ENCODE measurements around the gene PRKG1.

Gene PRKG1

GRCh38 chr10:52248697-52249306, 1174.5 kb downstream of the PRKG1 start:
- DNase-seq, result no peak

DNA sequence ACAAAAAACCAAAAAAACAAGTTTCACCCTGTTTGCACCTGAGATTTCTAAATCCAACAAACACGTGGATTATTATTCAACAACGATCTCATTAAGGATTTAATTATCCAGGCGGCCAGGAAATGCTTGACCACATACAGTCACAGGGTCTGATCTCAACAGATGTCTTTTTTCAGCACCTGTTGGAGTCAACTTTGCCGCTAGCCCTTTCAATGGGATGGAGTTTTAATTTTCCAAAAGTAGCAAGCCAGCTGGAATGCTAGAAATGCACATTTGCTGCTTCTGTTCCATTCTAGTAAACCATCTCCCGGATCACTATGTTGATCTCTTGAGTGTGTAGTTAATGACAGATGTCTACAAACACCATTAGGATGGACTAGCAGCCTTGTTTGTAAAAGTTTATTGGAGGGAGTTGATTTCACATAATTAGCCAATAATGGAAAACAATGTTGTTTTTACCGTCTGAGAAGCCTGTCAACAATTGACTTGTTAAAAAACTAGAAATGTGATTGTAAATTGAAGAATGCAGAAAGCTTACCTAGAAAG, 1175.6 kb downstream of the PRKG1 start:
- DNase-seq, result no peak

DNA sequence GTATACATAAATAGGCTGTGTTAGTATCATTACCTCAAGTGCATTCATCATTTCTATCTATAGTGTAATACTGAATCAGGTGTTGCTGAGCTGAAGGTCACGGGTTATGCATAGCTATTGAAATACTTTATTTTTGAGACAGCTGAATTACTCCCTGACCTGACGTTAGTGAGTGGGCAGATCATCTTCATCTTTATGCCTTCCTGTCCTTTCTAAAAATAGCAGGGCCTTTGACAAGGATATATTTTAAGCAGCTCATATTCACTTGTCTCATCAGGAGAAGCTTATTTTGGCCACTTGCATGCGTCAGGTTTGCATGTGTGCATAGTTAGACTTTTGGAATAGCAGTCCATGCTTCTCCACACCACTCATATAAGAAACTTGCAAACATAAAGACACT, 1176.2 kb downstream of the PRKG1 start:
- DNase-seq, result no peak

DNA sequence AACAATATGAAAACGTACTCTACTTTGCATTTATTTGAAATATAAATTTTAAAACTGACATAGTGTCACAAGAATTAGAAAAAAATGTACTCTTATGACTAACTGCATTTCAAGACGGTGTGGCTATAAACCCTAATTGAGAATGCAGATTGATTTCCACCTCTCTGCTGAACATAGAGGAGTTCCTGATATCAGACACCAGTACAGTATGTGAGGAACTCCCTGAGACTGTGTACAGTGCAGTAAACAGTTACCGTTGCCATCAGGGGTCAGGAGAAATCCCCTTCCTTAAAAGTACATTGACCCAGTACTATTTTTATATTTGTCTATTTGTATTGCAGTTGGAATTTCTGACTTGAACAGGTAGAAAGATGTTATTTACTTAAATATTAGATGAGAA, 1178.0 kb downstream of the PRKG1 start:
- DNase-seq, result no peak

- no peak for DNase-seq
Measured at GRCh38 chr10:52256832-52257691, 1182.8 kb downstream of the PRKG1 start.

GRCh38 chr10:52257692-52258075, 1183.4 kb downstream of the PRKG1 start:
- no peak for DNase-seq

DNA sequence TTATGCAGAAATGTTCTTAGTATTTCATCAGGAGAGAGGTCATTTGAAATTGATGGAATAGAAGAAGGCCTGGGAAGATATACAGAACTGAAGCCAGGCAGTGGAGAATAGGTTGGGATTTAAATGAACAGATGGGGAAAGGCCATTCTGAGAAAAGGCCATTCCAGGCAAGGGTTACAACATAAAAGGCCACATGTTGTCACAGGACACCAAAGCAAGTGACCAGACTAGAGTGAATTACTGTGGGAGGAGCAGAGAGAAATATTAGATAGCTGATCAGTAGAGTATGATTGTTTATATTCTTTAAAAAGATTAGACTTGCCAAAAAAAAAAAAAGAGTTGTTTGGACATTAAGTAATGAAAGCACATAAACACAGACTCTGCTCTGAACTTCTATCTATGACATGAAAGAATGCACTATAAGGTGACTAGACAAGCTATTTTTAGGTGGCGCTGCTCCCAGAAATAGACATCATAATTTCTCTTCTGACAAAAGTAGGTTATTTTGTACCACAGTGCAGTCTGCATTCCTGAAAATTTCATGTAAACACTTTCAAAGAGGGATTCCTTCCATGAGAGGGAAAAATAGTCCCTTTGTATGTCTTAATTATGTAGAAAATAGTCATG, 1184.6 kb downstream of the PRKG1 start:
- DNase-seq, result peak; percentile 44

DNA sequence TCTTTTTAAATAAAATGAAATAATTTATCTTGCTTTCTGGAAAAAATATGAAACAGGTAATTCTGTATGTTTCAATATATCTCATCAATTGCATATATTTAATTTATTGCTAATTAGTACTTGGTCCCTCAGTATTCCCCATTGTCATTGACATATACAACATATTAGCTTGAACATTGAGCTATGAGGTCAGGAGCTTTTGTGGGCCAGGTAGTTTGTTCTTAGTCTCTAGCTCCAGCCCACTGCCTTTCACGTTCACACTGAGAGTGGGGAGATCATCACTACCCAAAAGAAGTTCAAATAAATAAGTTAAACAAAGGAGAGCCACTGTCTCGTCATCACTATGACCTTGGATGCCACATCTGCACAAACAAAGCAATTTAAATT, 1185.1 kb downstream of the PRKG1 start:
- DNase-seq, result no peak

DNA sequence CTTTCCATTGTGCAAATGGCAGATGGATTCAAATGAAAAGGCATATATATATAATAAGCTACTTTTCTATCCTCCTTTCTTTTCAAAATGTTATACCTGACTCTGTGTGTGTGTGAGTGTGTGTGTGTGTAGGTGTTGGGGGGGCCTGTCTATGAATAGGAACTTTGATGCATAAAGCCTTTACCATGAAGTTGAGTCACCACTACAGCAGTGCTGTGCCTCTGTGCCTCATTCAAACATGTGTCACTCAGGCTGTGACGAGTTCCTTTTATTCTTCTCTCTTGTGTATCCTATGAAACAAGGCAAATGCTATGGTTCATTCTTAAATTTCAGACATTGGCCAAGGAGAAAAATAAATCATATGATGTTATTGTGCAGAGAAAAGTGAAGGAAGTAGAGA, 1187.1 kb downstream of the PRKG1 start:
- no peak for DNase-seq

- no peak for DNase-seq
Measured at GRCh38 chr10:52265131-52265926, 1191.0 kb downstream of the PRKG1 start.

DNA sequence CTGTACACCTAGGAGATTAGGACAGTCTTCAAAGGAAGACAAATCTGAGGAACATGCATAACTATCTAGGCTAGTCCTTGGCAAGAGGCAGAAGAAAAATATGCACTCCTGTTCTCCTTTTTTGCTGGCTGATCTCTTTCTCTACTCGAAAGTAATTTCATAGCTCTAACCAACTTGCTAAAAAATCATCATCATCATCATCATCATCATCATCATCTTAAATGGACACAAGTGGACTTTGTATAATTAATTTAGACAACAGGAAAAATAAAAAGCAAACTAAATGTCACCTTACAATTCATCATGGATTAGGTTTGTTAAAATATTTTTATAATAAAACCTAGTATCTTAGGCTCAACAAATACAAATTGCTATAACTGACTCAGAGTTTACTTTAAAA, 1192.6 kb downstream of the PRKG1 start:
- no peak for DNase-seq

- DNase-seq, result no peak
Measured at GRCh38 chr10:52268790-52269189, 1194.5 kb downstream of the PRKG1 start.

GRCh38 chr10:52269233-52269632, 1194.9 kb downstream of the PRKG1 start:
- no peak for DNase-seq

GRCh38 chr10:52276163-52276562, 1201.9 kb downstream of the PRKG1 start:
- DNase-seq, result no peak

DNA sequence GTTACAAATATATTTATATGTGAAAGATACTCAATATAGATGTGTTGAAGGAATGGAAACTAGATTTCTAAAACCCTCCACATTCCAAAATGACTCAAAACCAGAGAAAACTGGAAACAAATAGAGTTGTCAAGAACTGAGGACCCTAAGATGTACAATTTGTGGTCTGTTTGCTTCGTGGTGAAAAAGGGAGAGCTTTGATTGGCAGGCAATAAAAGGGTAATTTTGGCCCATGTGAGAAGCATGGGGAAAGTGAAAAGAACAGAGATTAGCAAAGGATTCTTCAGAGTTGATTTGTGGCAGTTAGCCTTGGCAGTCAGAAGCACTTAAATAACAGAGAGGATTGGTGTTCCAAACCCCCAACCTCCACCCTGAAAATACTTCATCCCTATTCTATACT, 1202.7 kb downstream of the PRKG1 start:
- DNase-seq, result peak; percentile 20

GRCh38 chr10:52279546-52279945, 1205.3 kb downstream of the PRKG1 start:
- no peak for DNase-seq

GRCh38 chr10:52280051-52280450, 1205.8 kb downstream of the PRKG1 start:
- DNase-seq, result no peak

GRCh38 chr10:52283174-52283573, 1208.9 kb downstream of the PRKG1 start:
- DNase-seq, result peak; percentile 25

DNA sequence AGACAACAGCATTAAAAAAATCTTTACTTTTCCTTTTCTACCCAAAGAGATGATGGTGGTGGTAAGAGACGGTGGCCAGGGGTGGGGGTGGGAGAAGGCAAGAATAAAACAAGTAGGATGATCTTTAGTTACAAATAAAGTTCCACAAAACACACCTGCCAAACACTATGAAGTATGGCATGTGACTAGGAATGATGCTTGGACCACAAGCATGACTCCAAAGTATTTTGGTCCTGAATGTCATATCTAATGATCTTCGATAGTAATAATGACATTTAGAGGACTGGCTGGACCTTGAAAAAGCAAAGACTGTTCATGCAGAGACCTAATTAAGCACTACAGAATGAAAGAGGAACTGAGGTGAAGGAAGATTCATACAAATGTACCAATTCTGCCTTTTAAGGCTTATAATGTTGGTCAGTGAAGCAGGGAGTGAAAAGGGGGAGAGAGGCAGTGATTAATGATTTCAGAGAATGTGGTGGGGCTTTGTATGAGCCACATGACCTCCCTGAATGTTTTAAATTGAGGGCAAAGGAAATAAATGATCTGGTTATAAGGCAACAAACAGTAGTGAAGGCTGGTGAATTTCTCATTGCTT, 1210.2 kb downstream of the PRKG1 start:
- DNase-seq, result no peak

DNA sequence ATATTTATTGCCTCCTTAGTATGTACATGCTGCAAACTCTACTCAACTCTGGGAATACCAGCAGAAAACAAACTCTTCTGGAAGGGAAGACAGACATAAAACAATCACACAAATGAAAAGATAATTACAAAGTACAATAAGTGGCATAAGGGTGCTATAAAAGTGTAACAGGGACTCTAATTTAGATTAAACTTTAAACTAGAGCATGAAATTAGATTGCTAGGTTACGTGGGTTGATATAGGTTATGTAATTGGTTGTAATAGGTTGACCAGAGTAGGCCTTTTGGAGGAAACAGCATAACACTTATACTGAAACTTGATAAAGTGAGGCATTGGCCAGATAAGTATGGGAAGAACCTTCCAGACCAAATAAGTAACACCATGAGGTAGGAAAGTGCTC, 1213.6 kb downstream of the PRKG1 start:
- no peak for DNase-seq

DNA sequence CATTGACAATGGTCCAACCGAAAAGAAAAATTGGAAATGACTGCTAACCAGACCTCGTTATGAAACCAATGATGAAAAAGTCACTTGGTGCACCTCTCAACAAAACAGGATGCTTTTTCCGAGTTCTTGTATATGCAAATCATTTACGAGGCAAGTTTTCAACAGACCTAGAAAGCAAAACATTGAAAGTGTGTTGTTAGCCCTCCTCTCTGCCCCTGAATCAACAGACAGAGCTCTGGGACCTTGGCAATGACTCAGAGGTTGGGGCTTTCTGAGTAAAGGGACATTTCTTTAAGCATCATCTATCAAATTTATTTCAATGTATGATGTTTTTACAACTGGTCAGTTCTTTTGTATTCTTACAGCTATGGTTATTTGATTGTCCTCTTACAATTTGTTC, 1223.5 kb downstream of the PRKG1 start:
- DNase-seq, result no peak

DNA sequence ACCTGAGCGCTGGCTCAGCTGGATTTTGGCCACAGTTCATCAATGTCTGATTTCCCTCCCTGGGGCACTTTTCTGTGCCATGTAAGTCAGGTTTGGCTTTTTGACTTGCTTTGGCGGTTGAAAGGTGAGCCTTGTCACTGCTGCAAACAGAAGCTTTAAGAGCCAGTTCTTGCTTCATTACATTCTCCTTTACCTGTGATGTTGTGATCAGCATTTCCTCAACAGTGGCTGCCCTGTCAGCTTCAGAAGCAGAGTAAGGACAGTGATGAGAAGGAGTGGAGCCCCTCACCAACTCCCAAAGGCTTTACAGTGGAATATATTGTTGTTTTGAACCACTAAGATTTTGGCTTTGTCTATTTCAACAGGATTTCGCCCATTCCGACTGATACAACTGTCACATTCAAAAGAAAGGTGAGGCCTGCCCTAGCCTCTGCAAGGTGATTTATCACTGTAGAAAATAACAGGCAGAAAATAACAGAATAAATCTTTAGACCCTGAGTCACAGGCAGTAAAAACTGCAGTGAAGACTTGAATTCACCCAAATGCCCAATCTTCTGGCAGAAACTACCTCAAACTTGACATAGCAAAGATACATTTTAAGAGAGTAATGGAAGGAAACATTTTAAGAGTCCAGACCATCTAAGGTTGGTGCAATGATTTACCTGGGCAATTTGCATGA, 1226.5 kb downstream of the PRKG1 start:
- DNase-seq, result no peak

All from fibroblast of skin of right quadriceps (primary cell).